ENCODE data around the gene ANKMY1.

DNA sequence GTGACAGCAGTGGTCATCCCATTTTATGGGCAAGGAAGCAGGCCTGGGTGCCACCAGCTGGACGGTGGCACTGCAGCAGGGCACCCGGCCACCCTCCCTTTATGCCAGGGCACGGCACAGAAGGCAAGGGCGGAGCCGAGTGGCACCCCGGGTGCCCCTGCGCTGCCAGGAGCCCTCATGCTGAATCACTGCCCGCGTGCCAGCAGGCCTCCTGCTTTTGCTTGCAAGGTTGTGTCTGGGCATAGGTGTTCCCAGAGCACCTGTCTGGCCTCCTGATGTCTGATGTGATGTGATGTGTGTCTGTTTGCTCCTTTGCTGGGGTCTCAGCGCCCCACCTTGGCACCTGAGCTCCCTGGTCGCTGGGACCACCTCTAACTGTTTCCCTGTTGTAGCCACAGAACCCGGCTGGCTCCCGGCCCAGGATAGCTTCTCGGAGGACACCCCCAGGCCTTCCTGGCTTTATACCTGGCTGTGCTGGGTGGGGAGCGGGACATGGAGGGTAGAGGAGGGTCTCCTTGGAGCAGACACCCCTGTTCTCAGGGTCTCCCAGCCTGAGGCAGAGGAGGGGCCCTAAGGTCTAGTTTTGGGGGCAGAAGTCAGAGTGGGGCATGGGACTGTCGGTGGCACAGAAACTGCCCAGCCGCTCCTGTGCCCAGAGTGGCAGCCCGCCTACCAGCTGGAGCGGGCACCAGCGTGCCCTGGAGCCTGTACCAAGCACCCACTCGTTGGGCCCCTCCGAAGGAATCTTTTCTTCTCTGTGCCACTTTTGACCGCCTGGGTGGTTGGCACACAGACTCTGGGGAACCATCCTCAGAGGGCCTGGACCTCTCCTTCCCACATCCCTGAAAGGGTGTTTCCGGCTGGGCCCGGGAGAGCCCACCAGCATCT lies 118.7 kb downstream of the ANKMY1 start:
- TF ChIP-seq POLR2AphosphoS5 (IDR thresholded peaks at IDR 0.05; ENCODE audit: low read depth, low read length) (no peak), POLR2A (IDR thresholded peaks at IDR 0.05; ENCODE audit: borderline replicate concordance, extremely low read depth, insufficient read depth, insufficient read length) (no peak), YY1 (IDR thresholded peaks at IDR 0.05; ENCODE audit: extremely low read depth, insufficient replicate concordance, low read depth, low read length) (no peak), CEBPB (IDR thresholded peaks at IDR 0.05; ENCODE audit: low read depth) (no peak), EZH2 (IDR thresholded peaks at IDR 0.05) (no peak), CBX3 (IDR thresholded peaks at IDR 0.05; ENCODE audit: low read depth) (no peak), JUND (IDR thresholded peaks at IDR 0.05) (no peak), EZH2phosphoT487 (IDR thresholded peaks at IDR 0.05; ENCODE audit: borderline replicate concordance) (no peak), SP1 (IDR thresholded peaks at IDR 0.05; ENCODE audit: low read depth) (no peak), ZNF274 (IDR thresholded peaks at IDR 0.05; ENCODE audit: low read depth, low read length) (no peak)
- TF ChIP-seq, protein P1, sequence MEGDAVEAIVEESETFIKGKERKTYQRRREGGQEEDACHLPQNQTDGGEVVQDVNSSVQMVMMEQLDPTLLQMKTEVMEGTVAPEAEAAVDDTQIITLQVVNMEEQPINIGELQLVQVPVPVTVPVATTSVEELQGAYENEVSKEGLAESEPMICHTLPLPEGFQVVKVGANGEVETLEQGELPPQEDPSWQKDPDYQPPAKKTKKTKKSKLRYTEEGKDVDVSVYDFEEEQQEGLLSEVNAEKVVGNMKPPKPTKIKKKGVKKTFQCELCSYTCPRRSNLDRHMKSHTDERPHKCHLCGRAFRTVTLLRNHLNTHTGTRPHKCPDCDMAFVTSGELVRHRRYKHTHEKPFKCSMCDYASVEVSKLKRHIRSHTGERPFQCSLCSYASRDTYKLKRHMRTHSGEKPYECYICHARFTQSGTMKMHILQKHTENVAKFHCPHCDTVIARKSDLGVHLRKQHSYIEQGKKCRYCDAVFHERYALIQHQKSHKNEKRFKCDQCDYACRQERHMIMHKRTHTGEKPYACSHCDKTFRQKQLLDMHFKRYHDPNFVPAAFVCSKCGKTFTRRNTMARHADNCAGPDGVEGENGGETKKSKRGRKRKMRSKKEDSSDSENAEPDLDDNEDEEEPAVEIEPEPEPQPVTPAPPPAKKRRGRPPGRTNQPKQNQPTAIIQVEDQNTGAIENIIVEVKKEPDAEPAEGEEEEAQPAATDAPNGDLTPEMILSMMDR (IDR thresholded peaks at IDR 0.05 in 2 of 3, conservative IDR thresholded peaks at IDR 0.05 in 1 of 3; ENCODE audit: borderline replicate concordance in 1 of 3, insufficient read depth in 1 of 3, low read depth in 2 of 3, low read length in 2 of 3), result no peak
- TF ChIP-seq, protein P2, sequence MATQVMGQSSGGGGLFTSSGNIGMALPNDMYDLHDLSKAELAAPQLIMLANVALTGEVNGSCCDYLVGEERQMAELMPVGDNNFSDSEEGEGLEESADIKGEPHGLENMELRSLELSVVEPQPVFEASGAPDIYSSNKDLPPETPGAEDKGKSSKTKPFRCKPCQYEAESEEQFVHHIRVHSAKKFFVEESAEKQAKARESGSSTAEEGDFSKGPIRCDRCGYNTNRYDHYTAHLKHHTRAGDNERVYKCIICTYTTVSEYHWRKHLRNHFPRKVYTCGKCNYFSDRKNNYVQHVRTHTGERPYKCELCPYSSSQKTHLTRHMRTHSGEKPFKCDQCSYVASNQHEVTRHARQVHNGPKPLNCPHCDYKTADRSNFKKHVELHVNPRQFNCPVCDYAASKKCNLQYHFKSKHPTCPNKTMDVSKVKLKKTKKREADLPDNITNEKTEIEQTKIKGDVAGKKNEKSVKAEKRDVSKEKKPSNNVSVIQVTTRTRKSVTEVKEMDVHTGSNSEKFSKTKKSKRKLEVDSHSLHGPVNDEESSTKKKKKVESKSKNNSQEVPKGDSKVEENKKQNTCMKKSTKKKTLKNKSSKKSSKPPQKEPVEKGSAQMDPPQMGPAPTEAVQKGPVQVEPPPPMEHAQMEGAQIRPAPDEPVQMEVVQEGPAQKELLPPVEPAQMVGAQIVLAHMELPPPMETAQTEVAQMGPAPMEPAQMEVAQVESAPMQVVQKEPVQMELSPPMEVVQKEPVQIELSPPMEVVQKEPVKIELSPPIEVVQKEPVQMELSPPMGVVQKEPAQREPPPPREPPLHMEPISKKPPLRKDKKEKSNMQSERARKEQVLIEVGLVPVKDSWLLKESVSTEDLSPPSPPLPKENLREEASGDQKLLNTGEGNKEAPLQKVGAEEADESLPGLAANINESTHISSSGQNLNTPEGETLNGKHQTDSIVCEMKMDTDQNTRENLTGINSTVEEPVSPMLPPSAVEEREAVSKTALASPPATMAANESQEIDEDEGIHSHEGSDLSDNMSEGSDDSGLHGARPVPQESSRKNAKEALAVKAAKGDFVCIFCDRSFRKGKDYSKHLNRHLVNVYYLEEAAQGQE (IDR thresholded peaks at IDR 0.05; ENCODE audit: low read depth), result no peak
- TF ChIP-seq, protein P3, sequence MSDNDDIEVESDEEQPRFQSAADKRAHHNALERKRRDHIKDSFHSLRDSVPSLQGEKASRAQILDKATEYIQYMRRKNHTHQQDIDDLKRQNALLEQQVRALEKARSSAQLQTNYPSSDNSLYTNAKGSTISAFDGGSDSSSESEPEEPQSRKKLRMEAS (IDR thresholded peaks at IDR 0.05), result no peak
- TF ChIP-seq, protein P4, sequence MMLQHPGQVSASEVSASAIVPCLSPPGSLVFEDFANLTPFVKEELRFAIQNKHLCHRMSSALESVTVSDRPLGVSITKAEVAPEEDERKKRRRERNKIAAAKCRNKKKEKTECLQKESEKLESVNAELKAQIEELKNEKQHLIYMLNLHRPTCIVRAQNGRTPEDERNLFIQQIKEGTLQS (IDR thresholded peaks at IDR 0.05), result no peak

Data from HCT116 (cell line).